Kidney (tissue), 14 donors: ENCODE results near the gene ST8SIA6. TPM values are rescaled to one million over a fixed set of nuclear protein-coding genes. Genes with fewer than 3 reads are reported as not detected.
"Not testable (repeated sequence)": the region's sequence is repeated elsewhere in the genome, so short reads cannot be mapped to it uniquely, and the experiment has no call there.

Experiments
- DNase-seq, 5 donors: peaks; one replicate each; pipeline ENCODE4 v3.0.0-alpha.2; 2013 to 2020
- FAIRE-seq: peaks from 2 replicates; lab custom pipeline; 2012; peaks lifted over from hg19 to GRCh38; lab: Jason Lieb, UNC
- H3K27ac ChIP-seq, 2 donors: one replicate each; pipeline ENCODE4 v1.7.0; 2013; ENCODE audit warnings: low read depth in 2 of 2, low read length in 2 of 2, inconsistent platforms in 1 of 2
- H3K27me3 ChIP-seq: one replicate; pipeline ENCODE4 v1.7.1; 2013; ENCODE audit warnings: low read length, inconsistent platforms; ENCODE audit not compliant: control insufficient read depth, insufficient read depth
- H3K36me3 ChIP-seq, 3 donors: one replicate each; pipeline versions ENCODE4 v1.7.0 to v1.7.1; 2013; ENCODE audit warnings: low read length in 3 of 3, control low read depth in 1 of 3, inconsistent platforms in 1 of 3; ENCODE audit not compliant: insufficient read depth in 3 of 3, control insufficient read depth in 2 of 3
- H3K4me1 ChIP-seq, 3 donors: one replicate each; pipeline versions ENCODE4 v1.7.0 to v1.7.1; 2013; ENCODE audit warnings: low read length in 3 of 3, inconsistent platforms in 1 of 3, low read depth in 1 of 3; ENCODE audit not compliant: control insufficient read depth in 2 of 3, insufficient read depth in 2 of 3
- H3K4me3 ChIP-seq, 3 donors: one replicate each; pipeline versions ENCODE4 v1.7.0 to v1.8.1; 2013; ENCODE audit warnings: low read length in 3 of 3, control low read depth in 1 of 3, inconsistent platforms in 1 of 3
- H3K9ac ChIP-seq, 3 donors: one replicate each; pipeline versions ENCODE4 v1.7.0 to v1.7.1; 2013; ENCODE audit warnings: low read length in 3 of 3, control low read depth in 1 of 3, inconsistent platforms in 1 of 3
- H3K9me3 ChIP-seq, 3 donors: one replicate each; pipeline versions ENCODE4 v1.7.0 to v1.7.1; 2013; ENCODE audit warnings: low read length in 3 of 3, control low read depth in 1 of 3, inconsistent platforms in 1 of 3; ENCODE audit not compliant: control insufficient read depth in 2 of 3, insufficient read depth in 1 of 3
- intact Hi-C: fragments of 100-400 bp; cut with DNase I; formaldehyde crosslinking; loops from one replicate; pipeline ENCODE4 v1.11.1; 2022
- polyA plus RNA-seq: library from polyadenylated mRNA; stranded (reverse); fragments of 350-450 nt; fragmentation: Illumina TruSeq; extraction: RNeasy Lipid Tissue Mini Kit (QIAGEN cat#74804); gene quantifications from one replicate; pipeline ENCODE4 v1.2.3, GENCODE V29; 2014; ENCODE audit warnings: low read depth, low replicate concordance; ENCODE audit not compliant: insufficient read depth
- total RNA-seq: library from RNA; stranded (reverse); fragmentation: NEBNext Ultra II Directional; extraction: Animal tissue kit (Norgen Biotek cat#: 25700); gene quantifications from one replicate; pipeline ENCODE4 v1.2.1, GENCODE V29; 2021
- TF ChIP-seq, protein P1 (sequence below): IDR thresholded peaks from 3 replicates; pipeline ENCODE4 v1.5.1; 2012; ENCODE audit warnings: mild to moderate bottlenecking, moderate library complexity, borderline replicate concordance; ENCODE audit not compliant: insufficient read depth; ENCODE audit errors: extremely low read depth
- donor health status: control.
- donor health status: control.
- donor health status: control.
- donor health status: control.
- donor health status: control.
- donor health status: DM: yes; HTN: yes; CAD: no.
- donor health status: Normal renal cell carcinoma (clear cell type).

ST8SIA6 gene
- total and polyA plus RNA-seq, 2 donors from 2014 or later, result 0.22 to 0.91 TPM

DNA sequence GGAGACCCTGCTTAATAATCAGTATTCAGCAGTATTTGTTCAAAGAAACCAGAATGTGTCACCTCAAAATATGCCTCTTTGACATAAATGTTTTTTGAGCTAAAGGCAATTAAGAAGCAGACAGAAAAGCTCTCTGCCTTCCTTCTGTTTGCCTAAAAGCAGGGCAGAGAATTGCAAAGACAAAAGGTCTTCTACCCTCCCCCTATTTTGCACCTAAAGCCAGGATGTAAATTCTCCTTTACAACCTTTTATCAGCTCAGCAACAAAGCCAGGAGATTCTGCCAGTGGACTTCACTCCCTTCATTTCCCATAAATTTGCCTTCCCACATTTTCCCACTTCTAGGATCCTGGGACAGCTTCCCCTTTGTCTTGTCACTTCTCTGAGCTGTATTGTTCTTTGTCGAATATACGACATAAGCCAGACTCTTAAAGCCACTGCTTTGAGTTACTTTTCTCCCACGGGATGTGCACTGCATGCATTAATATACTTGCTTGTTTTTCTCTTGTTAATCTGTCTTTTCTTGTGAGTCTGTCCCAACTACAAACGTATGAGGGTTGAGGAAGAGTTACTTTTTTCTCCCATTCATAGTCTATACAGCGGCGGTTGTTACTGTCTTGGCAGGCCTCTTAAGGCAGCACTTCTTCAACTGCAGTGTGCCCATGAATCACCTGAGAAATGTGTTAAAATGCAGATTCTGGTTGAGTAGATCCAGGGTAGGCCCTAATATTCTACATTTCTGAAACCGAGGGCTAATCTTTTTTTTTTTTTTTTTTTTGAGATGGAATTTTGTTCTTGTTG, 48.2 kb downstream of the ST8SIA6 start:
- no peak for FAIRE-seq
- Histone ChIP-seq H3K27me3 (no peaks in the 10 kb centered on the region), H3K9me3 (no peaks in the 10 kb centered on the region), H3K36me3 (no peaks in the 10 kb centered on the region), H3K9ac (no peak overlapping the region), H3K4me1 (no peaks in the 10 kb centered on the region), H3K4me3 (no peak overlapping the region), H3K27ac (no peak overlapping the region)
- TF ChIP-seq, protein P1, sequence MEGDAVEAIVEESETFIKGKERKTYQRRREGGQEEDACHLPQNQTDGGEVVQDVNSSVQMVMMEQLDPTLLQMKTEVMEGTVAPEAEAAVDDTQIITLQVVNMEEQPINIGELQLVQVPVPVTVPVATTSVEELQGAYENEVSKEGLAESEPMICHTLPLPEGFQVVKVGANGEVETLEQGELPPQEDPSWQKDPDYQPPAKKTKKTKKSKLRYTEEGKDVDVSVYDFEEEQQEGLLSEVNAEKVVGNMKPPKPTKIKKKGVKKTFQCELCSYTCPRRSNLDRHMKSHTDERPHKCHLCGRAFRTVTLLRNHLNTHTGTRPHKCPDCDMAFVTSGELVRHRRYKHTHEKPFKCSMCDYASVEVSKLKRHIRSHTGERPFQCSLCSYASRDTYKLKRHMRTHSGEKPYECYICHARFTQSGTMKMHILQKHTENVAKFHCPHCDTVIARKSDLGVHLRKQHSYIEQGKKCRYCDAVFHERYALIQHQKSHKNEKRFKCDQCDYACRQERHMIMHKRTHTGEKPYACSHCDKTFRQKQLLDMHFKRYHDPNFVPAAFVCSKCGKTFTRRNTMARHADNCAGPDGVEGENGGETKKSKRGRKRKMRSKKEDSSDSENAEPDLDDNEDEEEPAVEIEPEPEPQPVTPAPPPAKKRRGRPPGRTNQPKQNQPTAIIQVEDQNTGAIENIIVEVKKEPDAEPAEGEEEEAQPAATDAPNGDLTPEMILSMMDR, result no peak
- DNase-seq, result no peak
- intact Hi-C loops, result no loop called here

DNA sequence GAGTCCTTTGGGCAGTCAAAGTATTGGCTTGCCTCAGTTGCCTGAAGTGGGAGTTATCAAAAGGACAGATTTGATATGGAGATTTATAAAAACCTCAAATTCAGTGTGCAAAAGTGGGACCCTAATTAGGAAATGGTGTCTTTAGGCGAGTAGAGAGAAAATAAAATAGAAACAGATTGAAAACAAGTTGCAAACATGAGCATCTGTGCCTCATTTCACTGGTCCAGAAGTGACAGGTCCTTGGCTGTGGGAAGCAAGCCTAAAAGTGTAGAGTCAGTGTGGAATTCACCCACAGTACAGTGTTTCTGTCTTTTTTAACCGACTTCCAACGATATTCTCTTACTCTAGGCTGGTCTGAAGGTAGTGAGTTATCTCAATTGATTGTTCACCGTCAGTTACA, 51.2 kb downstream of the ST8SIA6 start:
- intact Hi-C loops, result no loop called here
- no peak overlapping the region for H3K27ac ChIP-seq
- FAIRE-seq (no peak), DNase-seq (no peak)
- H3K36me3 ChIP-seq, result no peaks in the 10 kb centered on the region
- H3K9ac ChIP-seq, result no peak overlapping the region
- no peak overlapping the region for H3K4me3 ChIP-seq
- H3K27me3 ChIP-seq, result no peaks in the 10 kb centered on the region
- H3K9me3 ChIP-seq, result no peaks in the 10 kb centered on the region
- no peaks in the 10 kb centered on the region for H3K4me1 ChIP-seq
- TF ChIP-seq, protein P1, result no peak

DNA sequence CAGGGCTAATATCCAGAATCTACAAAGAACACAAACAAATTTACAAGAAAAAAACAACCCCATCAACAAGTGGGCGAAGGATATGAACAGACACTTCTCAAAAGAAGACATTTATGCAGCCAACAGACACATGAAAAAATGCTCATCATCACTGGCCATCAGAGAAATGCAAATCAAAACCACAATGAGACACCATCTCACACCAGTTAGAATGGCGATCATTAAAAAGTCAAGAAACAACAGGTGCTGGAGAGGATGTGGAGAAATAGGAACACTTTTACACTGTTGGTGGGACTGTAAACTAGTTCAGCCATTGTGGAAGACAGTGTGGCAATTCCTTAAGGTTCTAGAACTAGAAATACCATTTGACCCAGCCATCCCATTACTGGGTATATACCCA, 52.4 kb downstream of the ST8SIA6 start:
- FAIRE-seq, intact Hi-C loops, H3K4me3 ChIP-seq: not testable (repeated sequence)

DNA sequence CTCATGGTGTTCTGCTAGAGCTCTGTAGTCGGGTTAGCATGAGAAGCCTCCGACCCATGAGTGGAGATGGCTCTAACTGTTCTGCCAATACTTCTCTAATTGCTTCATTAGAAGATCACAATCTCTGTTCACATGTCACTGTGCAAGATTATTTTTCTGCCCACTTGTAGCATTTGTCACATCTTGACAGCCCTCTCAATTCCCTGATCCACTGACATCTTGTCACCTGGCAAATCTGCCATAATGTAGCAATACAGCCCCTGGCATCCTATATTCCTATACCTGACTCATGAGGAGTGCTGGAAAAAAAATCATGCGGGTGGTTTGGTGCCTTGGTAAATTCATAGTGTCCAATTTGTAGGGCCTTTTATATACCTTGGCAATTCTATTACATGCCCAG, 58.4 kb downstream of the ST8SIA6 start:
- no peak overlapping the region for H3K27ac ChIP-seq
- no peak for FAIRE-seq
- no peaks in the 10 kb centered on the region for H3K9me3 ChIP-seq
- no peak overlapping the region for H3K9ac ChIP-seq
- no peaks in the 10 kb centered on the region for H3K36me3 ChIP-seq
- DNase-seq, result no peak
- H3K4me1 ChIP-seq, result no peaks in the 10 kb centered on the region
- intact Hi-C loops, result no loop called here
- no peaks in the 10 kb centered on the region for H3K27me3 ChIP-seq
- H3K4me3 ChIP-seq, result no peak overlapping the region
- TF ChIP-seq, protein P1, result no peak

More for the DNA sequence above, 52.4 kb downstream of the ST8SIA6 start:
- H3K4me1 ChIP-seq, H3K27ac ChIP-seq, H3K36me3 ChIP-seq, H3K9me3 ChIP-seq, H3K27me3 ChIP-seq, H3K9ac ChIP-seq, DNase-seq: not testable (repeated sequence)
